ENCODE results near the gene ALKBH3.

ALKBH3 gene

DNA sequence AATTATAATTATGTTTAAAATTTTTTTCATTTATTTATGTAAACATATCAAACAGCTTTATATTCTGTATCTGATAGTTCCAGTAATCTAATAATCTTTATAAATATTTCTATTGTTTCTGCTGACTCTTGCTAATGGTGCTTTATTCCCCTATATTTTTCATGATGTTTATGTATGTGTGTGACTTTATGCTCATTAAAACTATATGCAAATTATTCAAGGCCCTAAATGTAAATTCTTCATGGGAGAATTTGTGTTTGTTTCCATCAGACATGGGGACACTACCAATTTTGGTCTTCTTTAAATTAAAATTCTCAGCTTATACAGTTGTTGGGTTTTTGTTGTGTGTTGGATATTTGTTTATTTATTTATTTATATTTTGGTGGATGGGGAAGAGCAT, 13.7 kb upstream of the ALKBH3 start:
- FAIRE-seq (no peak), DNase-seq (ENCODE audit: insufficient read length, low spot score) (no peak)
- TF ChIP-seq, protein P1, sequence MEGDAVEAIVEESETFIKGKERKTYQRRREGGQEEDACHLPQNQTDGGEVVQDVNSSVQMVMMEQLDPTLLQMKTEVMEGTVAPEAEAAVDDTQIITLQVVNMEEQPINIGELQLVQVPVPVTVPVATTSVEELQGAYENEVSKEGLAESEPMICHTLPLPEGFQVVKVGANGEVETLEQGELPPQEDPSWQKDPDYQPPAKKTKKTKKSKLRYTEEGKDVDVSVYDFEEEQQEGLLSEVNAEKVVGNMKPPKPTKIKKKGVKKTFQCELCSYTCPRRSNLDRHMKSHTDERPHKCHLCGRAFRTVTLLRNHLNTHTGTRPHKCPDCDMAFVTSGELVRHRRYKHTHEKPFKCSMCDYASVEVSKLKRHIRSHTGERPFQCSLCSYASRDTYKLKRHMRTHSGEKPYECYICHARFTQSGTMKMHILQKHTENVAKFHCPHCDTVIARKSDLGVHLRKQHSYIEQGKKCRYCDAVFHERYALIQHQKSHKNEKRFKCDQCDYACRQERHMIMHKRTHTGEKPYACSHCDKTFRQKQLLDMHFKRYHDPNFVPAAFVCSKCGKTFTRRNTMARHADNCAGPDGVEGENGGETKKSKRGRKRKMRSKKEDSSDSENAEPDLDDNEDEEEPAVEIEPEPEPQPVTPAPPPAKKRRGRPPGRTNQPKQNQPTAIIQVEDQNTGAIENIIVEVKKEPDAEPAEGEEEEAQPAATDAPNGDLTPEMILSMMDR (IDR thresholded peaks at IDR 0.05; ENCODE audit: insufficient read depth, missing control alignments) = no peak

DNA sequence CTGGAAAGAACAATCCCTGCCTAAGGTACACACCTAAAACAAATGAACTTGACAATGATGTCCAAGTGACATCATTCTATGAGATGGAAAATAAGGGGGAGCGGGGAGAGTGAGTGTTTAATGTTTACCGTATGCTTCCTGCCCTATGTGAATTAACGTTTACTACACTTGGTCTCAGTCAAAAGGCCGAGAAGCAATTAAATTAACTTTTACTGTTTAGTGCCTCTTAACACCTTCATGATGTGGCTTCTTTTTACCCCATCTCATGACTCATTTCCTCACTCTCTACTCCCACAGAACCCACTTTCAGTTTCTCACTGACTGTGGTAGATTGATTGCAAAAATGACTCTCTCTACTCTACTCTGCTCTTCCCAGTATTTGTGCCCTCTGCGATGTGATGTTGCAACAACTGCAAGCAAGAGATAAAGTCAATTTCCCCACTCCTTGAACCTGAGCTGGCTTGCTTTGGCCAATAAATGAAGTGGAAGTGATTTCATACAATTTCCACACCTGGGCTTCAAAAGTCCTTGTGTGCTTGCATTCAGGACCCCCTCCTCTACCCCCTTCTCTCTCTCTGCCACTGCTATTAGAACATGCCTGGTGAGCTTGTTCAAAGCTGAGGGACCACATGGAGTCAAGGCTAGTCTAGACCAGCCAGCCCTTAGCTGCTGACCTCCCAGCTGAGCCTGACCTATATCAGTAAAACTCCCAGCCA, 11.6 kb upstream of the ALKBH3 start:
- DNase-seq (ENCODE audit: insufficient read length, low spot score) (no peak), FAIRE-seq (no peak)

DNA sequence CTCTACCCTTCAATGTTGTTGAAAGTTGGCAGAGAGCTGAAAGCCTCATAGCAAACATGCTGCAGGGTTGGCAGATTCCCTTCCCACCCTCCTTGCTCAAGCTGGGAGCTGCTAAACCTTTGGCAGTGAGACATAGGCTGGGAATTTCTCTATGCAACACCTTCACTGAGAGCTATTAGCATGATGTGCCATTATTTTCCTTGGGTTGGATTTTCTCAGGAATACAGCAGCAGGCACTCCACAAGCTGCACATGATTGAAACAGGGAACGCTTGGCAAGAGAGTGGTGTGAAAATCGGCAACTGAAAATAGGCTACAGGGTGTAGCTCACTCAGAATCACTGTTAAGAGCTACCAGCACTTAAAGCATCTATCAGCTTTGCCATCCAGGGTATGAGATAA, 9.6 kb upstream of the ALKBH3 start:
- no peak for DNase-seq (ENCODE audit: insufficient read length, low spot score)
- TF ChIP-seq, protein P1 (IDR thresholded peaks at IDR 0.05; ENCODE audit: insufficient read depth, missing control alignments) = no peak
- no peak for FAIRE-seq

More for the DNA sequence above, 11.6 kb upstream of the ALKBH3 start:
- TF ChIP-seq, protein P1 (IDR thresholded peaks at IDR 0.05; ENCODE audit: insufficient read depth, missing control alignments) = no peak

DNA sequence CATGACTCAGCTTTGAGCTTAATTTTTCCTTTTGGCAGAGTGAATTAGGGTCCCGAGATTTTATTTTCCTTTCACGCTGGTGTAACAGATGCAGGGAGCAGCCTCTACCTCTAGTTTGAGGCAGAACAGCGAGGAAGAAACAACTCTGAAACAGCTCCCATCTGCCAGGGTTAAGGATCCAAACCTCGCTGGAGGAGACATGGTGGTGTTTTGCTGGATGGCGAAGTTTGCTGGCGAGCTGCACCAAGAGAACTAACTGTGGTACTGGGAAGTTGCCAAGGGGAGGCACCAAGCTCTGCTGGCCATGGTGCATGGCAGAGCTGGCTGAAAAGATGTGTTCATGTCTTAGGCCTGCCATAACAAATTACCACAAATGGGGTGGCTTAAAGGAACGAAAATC, 7.6 kb upstream of the ALKBH3 start:
- TF ChIP-seq, protein P1 (IDR thresholded peaks at IDR 0.05; ENCODE audit: insufficient read depth, missing control alignments) = no peak
- no peak for FAIRE-seq
- DNase-seq (ENCODE audit: insufficient read length, low spot score) = no peak

DNA sequence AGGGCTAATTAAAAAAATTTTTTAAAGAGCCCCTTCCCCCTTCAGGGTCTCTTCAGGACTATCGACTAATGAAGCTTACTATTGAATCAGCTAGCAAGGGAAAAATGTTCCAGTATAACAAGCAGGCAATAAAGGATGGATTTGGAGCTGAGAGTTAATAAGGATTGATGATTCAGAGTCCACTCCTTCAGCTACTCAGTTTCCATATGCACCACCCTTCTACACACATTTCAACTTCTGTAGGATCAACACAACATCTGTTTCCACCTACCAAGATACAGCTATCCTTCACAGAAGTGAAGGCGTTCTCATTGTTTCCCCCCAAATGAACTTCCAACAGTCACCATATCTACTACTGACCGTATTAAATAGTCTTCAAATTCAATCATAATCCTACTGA, 6.6 kb upstream of the ALKBH3 start:
- no peak for DNase-seq (ENCODE audit: insufficient read length, low spot score)
- TF ChIP-seq, protein P1 (IDR thresholded peaks at IDR 0.05; ENCODE audit: insufficient read depth, missing control alignments) = no peak

DNA sequence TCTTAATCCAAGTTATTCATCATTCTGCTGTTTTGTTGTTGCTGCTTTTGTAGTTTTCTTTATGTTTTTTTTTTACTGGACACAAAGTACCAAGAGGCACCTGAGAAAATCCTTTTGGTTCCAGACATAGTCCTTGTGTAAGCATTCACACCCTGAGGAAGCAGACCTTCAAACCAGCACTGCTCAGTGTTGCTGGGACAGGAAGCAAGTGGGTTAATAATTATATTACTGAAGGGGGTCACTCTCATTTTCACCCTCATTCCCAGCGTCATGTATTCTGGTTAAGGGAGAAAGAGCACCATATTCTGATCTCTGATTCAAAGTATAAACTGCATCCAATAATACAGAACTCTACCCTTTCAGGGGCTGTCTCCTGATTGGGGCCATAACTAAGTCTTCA, 5.9 kb upstream of the ALKBH3 start:
- FAIRE-seq = no peak
- TF ChIP-seq, protein P1 (IDR thresholded peaks at IDR 0.05; ENCODE audit: insufficient read depth, missing control alignments) = no peak
- no peak for DNase-seq (ENCODE audit: insufficient read length, low spot score)

More for the DNA sequence above, 6.6 kb upstream of the ALKBH3 start:
- FAIRE-seq = no peak
